Right lobe of liver (tissue), 4 donors: ENCODE measurements around the gene CDH2.

Experiments used
- POLR2A ChIP-seq: fragments of 450-650 bp; IDR thresholded peaks from one replicate; pipeline ENCODE4 v1.6.1; 2017; ENCODE audit warnings: antibody characterized with exemption, mild to moderate bottlenecking
- TF ChIP-seq, protein P1 (sequence below), 4 donors: fragments of 200-600 bp in 3 of 4; fragments of 450-650 bp in 1 of 4; IDR thresholded peaks; one replicate each; pipeline versions ENCODE4 v1.5.1 to v1.8.0; 2016 to 2022; ENCODE audit warnings: antibody characterized with exemption in 4 of 4, mild to moderate bottlenecking in 2 of 4
- donor health status: DM: no; HTN: no; CAD: no.
- donor health status: DM: no; HTN: no; CAD: no.
- donor health status: DM: no; HTN: yes; CAD: no.

DNA sequence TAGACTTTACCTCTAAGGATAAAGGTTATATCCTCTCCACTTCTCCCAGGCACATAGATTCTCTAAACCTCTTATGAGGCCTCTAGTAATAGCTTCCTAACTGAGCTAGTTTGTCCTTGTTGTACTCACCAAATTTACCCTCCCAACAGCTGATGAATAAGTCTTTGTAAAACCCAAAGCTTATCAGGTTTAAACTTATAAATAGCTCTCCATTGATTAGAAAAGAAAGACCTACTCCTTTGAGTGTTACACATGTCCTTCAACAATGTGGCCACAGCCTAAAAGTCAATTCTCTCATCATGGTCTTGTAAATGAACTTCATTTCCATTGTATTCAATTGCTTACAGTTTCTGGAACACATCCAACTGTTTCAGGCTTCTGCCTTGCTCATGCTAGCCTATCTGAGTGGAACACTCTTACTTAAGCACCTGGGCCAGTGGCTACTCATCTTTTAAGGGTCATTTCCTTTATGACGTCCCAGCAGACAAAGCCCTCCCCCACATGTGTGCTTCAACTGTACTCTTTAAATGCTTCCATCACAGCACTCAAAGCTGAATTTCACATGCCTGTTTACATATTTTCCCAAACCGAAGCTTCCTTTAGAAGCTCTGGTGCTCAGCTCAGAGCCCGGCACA, 131.6 kb downstream of the CDH2 start:
- TF ChIP-seq, protein P1, sequence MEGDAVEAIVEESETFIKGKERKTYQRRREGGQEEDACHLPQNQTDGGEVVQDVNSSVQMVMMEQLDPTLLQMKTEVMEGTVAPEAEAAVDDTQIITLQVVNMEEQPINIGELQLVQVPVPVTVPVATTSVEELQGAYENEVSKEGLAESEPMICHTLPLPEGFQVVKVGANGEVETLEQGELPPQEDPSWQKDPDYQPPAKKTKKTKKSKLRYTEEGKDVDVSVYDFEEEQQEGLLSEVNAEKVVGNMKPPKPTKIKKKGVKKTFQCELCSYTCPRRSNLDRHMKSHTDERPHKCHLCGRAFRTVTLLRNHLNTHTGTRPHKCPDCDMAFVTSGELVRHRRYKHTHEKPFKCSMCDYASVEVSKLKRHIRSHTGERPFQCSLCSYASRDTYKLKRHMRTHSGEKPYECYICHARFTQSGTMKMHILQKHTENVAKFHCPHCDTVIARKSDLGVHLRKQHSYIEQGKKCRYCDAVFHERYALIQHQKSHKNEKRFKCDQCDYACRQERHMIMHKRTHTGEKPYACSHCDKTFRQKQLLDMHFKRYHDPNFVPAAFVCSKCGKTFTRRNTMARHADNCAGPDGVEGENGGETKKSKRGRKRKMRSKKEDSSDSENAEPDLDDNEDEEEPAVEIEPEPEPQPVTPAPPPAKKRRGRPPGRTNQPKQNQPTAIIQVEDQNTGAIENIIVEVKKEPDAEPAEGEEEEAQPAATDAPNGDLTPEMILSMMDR (IDR thresholded peaks at IDR 0.05): no peak
- no peak for TF ChIP-seq POLR2A
